Right cardiac atrium (tissue), 5 donors: ENCODE measurements around the gene MTERF4. TPM values are rescaled to one million over a fixed set of nuclear protein-coding genes. Genes with fewer than 3 reads are reported as not detected.
A peak's percentile ranks its signal among the peaks of the same experiment; 100 is the strongest.

Source experiments
- ATAC-seq, 2 donors: fragments of 200-7000 bp; cut with Tn5 transposase; one replicate each; pipeline versions ENCODE4 v1.8.0 to v1.9.1; 2020; ENCODE audit warnings: moderate library complexity in 2 of 2, mild to moderate bottlenecking in 1 of 2
- DNase-seq, 3 donors: peaks; one replicate each; pipeline ENCODE4 v3.0.0-alpha.2; 2020
- H3K27ac ChIP-seq: one replicate; pipeline ENCODE4 v1.5.1; 2013; ENCODE audit warnings: mild to moderate bottlenecking, low read length, control low read depth, moderate library complexity
- H3K27me3 ChIP-seq: one replicate; pipeline ENCODE4 v1.6.1; 2013; ENCODE audit not compliant: control insufficient read depth, insufficient read depth
- H3K4me1 ChIP-seq: one replicate; pipeline ENCODE4 v1.6.1; 2013; ENCODE audit warnings: low read length; ENCODE audit not compliant: control insufficient read depth, insufficient read depth
- H3K4me3 ChIP-seq: one replicate; pipeline ENCODE4 v1.5.1; 2013; ENCODE audit warnings: low read length, control low read depth
- H3K9me3 ChIP-seq: one replicate; pipeline ENCODE4 v1.6.1; 2013; ENCODE audit warnings: low read length; ENCODE audit not compliant: control insufficient read depth
- WGBS: extraction: QIAGEN DNeasy Blood & Tissue Kit; methylation state at CpG from one replicate; pipeline ENCODE4 v1.1.7; 2013; 5-methylcytosine and 5-hydroxymethylcytosine counted together
- intact Hi-C, 4 donors: fragments of 100-400 bp; cut with DNase I; formaldehyde crosslinking; loops; one replicate each; pipeline versions ENCODE4 v1.11.0 to v1.14.0; 2022 to 2023
- polyA plus RNA-seq: library from polyadenylated mRNA; stranded (reverse); fragments of 200-250 nt; gene quantifications from one replicate; pipeline ENCODE4 v1.2.3, GENCODE V29; 2013
- total RNA-seq, 4 donors: library from RNA; stranded (reverse); fragmentation: NEBNext Ultra II Directional; extraction: Animal tissue kit (Norgen Biotek cat#: 25700); gene quantifications; one replicate each; pipeline ENCODE4 v1.2.1, GENCODE V29; 2021
- donor health status: healthy with polysubstance abuse.
- donor health status: DM: no; HTN: yes; CAD: no.
- donor health status: DM: no; HTN: no; CAD: no.
- donor health status: DM: no; HTN: yes; CAD: no; lungs with severe emphysema.
- donor health status: DM: yes; HTN: yes; CAD: no.

The MTERF4 gene
- total and polyA plus RNA-seq, 5 donors = 17.6 to 23.2 (median 21.5) TPM

GRCh38 chr2:241073166-241074064 lies 28.7 kb downstream of the MTERF4 start:
- 78% methylated on average over 25 of the region's 25 CpGs for WGBS
- DNase-seq (no peak), ATAC-seq (no peak)
- Histone ChIP-seq H3K27me3 (no peaks in the 10 kb centered on the region), H3K4me3 (no peak overlapping the region), H3K9me3 (no peaks in the 10 kb centered on the region), H3K4me1 (no peaks in the 10 kb centered on the region), H3K27ac (no peak overlapping the region)
- intact Hi-C loops = no loop called here

- Histone ChIP-seq H3K4me3 (no peak overlapping the region), H3K27me3 (no peaks in the 10 kb centered on the region), H3K9me3 (no peaks in the 10 kb centered on the region), H3K4me1 (no peaks in the 10 kb centered on the region), H3K27ac (no peak overlapping the region)
- WGBS = 75% methylated on average over 14 of the region's 14 CpGs
- no peak for DNase-seq
- ATAC-seq = no peak
- intact Hi-C loops = no loop called here
These were observed 29.4 kb downstream of the MTERF4 start for GRCh38 chr2:241072553-241073165.

GRCh38 chr2:241072151-241072550 lies 29.9 kb downstream of the MTERF4 start:
- Histone ChIP-seq H3K4me3 (no peak overlapping the region), H3K4me1 (no peaks in the 10 kb centered on the region), H3K27me3 (no peaks in the 10 kb centered on the region), H3K9me3 (no peaks in the 10 kb centered on the region), H3K27ac (no peak overlapping the region)
- no peak for DNase-seq
- ATAC-seq = no peak
- intact Hi-C loops = no loop called here
- 82% methylated on average over 9 of the region's 9 CpGs for WGBS

- H3K4me3 ChIP-seq = no peak overlapping the region
- no peaks in the 10 kb centered on the region for H3K4me1 ChIP-seq
- no peaks in the 10 kb centered on the region for H3K27me3 ChIP-seq
- intact Hi-C loops = no loop called here
- no peaks in the 10 kb centered on the region for H3K9me3 ChIP-seq
- 89% methylated on average over 25 of the region's 25 CpGs for WGBS
- H3K27ac ChIP-seq = no peak overlapping the region
- DNase-seq (no peak), ATAC-seq (no peak)
These were observed 30.4 kb downstream of the MTERF4 start for GRCh38 chr2:241071677-241072111.

GRCh38 chr2:241070811-241071676 lies 31.0 kb downstream of the MTERF4 start:
- no peak for DNase-seq
- intact Hi-C loops = no loop called here

GRCh38 chr2:241070361-241070760 lies 31.7 kb downstream of the MTERF4 start:
- no peak for DNase-seq
- Histone ChIP-seq H3K27me3 (no peaks in the 10 kb centered on the region), H3K9me3 (no peaks in the 10 kb centered on the region), H3K4me3 (no peak overlapping the region), H3K27ac (no peak overlapping the region), H3K4me1 (no peaks in the 10 kb centered on the region)
- ATAC-seq = no peak
- intact Hi-C loops = no loop called here
- 94% methylated on average over 13 of the region's 13 CpGs for WGBS

More at GRCh38 chr2:241070811-241071676, 31.0 kb downstream of the MTERF4 start:
- Histone ChIP-seq H3K4me1 (no peaks in the 10 kb centered on the region), H3K4me3 (no peak overlapping the region), H3K27me3 (no peaks in the 10 kb centered on the region), H3K27ac (no peak overlapping the region), H3K9me3 (no peaks in the 10 kb centered on the region)
- ATAC-seq = no peak
- 84% methylated on average over 31 of the region's 31 CpGs for WGBS

- intact Hi-C loops = loop anchor here in 1 of 4 donors (10.0 kb wide), 1 partner anchor 205 kb away; the partner anchor contains the start of gene AGXT
These were observed 32.2 kb downstream of the MTERF4 start for GRCh38 chr2:241069821-241070281.

GRCh38 chr2:241068942-241069810 lies 32.9 kb downstream of the MTERF4 start:
- no peak for ATAC-seq
- H3K4me3 ChIP-seq = no peak overlapping the region
- no peaks in the 10 kb centered on the region for H3K27me3 ChIP-seq
- no peak overlapping the region for H3K27ac ChIP-seq
- DNase-seq = no peak
- no peaks in the 10 kb centered on the region for H3K4me1 ChIP-seq
- no peaks in the 10 kb centered on the region for H3K9me3 ChIP-seq
- intact Hi-C loops = loop anchor here in 1 of 4 donors (10.0 kb wide), 1 partner anchor 204 kb away; the partner anchor contains the start of gene AGXT
- 88% methylated on average over 28 of the region's 28 CpGs for WGBS

More at GRCh38 chr2:241069821-241070281, 32.2 kb downstream of the MTERF4 start:
- DNase-seq (peak in 1 of 3 donors; percentile 50), ATAC-seq (peak in 1 of 2 donors; percentile 8)
- Histone ChIP-seq H3K27ac (no peak overlapping the region), H3K4me3 (no peak overlapping the region), H3K4me1 (no peaks in the 10 kb centered on the region), H3K9me3 (no peaks in the 10 kb centered on the region), H3K27me3 (no peaks in the 10 kb centered on the region)
- 66% methylated on average over 26 of the region's 26 CpGs for WGBS

- ATAC-seq (no peak), DNase-seq (no peak)
- intact Hi-C loops = loop anchor here in 1 of 4 donors (10.0 kb wide), 1 partner anchor 204 kb away; the partner anchor contains the start of gene AGXT
- Histone ChIP-seq H3K9me3 (no peaks in the 10 kb centered on the region), H3K27me3 (no peaks in the 10 kb centered on the region), H3K4me1 (no peaks in the 10 kb centered on the region), H3K27ac (no peak overlapping the region), H3K4me3 (no peak overlapping the region)
- 86% methylated on average over 25 of the region's 25 CpGs for WGBS
These were observed 33.7 kb downstream of the MTERF4 start for GRCh38 chr2:241068136-241068941.
